ENCODE measurements around the gene SLC1A3. TPM values are rescaled to one million over a fixed set of nuclear protein-coding genes. Genes with fewer than 3 reads are reported as not detected.

The SLC1A3 gene
- total and polyA plus RNA-seq, 2 of the 4 experiments (the other 2 are of a cell fraction) = 0.27 to 1.3 TPM

DNA sequence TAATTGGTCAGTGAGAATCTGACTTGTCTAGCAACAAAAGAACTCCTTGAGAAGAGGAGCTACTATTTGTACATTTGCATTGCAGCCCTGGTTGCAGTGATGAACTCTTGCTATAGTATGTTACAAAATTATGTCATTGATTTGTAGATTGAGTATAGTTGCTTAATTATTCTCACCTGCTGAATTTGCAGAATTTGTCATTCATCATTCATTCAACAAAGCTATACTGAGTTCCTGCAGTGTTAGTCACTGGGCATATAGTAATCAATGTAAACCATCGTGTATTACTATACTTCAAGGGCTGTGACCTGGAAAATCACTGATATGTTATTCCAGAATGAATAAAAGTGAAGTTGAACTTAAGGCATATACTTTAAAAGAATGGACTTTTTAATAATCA, 50.1 kb downstream of the SLC1A3 start:
- Histone ChIP-seq H3K4me1 (ENCODE audit: control insufficient read depth, insufficient read depth, low read length) (peaks cover 5% of the 10 kb centered on the region), H3K9me3 (ENCODE audit: control insufficient read depth, insufficient read depth, low read length) (no peaks in the 10 kb centered on the region), H3K79me1 (ENCODE audit: low read depth in 1 of 2, low read length in 2 of 2) (no peaks in the 10 kb centered on the region), H4K20me1 (ENCODE audit: insufficient read depth, low read length) (no peaks in the 10 kb centered on the region), H3K4ac (ENCODE audit: low read depth, low read length) (no peak overlapping the region), H3K23ac (ENCODE audit: low read depth, low read length) (no peak overlapping the region), H3K4me2 (ENCODE audit: low read depth, low read length) (no peak overlapping the region), H3K14ac (replicated peaks; ENCODE audit: low read depth, low read length) (no peak overlapping the region), H3K9me1 (ENCODE audit: insufficient read depth, low read length) (peaks cover 17% of the 10 kb centered on the region; the same call in 1 of the 2 replicates), H2AFZ (replicated peaks; ENCODE audit: low read length, poor library complexity) (no peak overlapping the region), H3K9ac (ENCODE audit: low read depth, low read length) (no peak overlapping the region), H2BK20ac (ENCODE audit: low read depth, low read length) (no peak overlapping the region), H4K91ac (ENCODE audit: insufficient read depth, low read depth, low read length) (no peak overlapping the region), H2BK120ac (ENCODE audit: low read depth, low read length) (no peak overlapping the region), H2BK15ac (ENCODE audit: low read depth, low read length) (no peak overlapping the region), H3K36me3 (ENCODE audit: control insufficient read depth, insufficient read depth, low read length) (no peaks in the 10 kb centered on the region), H2BK5ac (ENCODE audit: low read depth, low read length, poor library complexity, severe bottlenecking) (no peak overlapping the region), H3K27ac (ENCODE audit: insufficient read depth, low read length) (no peak overlapping the region), H4K5ac (ENCODE audit: low read depth, low read length) (no peak overlapping the region), H3K27me3 (ENCODE audit: control insufficient read depth, insufficient read depth, low read length) (peaks cover 3% of the 10 kb centered on the region), H2AK5ac (ENCODE audit: low read depth, low read length) (no peak overlapping the region), H3K4me3 (ENCODE audit: insufficient read depth, low read depth, low read length) (no peak overlapping the region), H3K18ac (ENCODE audit: low read depth, low read length) (no peak overlapping the region), H2AK9ac (replicated peaks; ENCODE audit: low read depth, low read length, poor library complexity) (no peak overlapping the region), H4K8ac (ENCODE audit: low read depth in 2 of 2, low read length in 2 of 2) (no peak overlapping the region), H3K56ac (ENCODE audit: extremely low read depth, insufficient read depth, low read length) (no peak overlapping the region)
- BruUV-seq (replicated peaks) = no TSS peak
- no peak for TF ChIP-seq SMC3 (IDR thresholded peaks at IDR 0.05; ENCODE audit: low read depth, low read length)
- no peak for TF ChIP-seq MXI1 (IDR thresholded peaks at IDR 0.05; ENCODE audit: borderline replicate concordance, low read depth, low read length)
- TF ChIP-seq, protein P1, sequence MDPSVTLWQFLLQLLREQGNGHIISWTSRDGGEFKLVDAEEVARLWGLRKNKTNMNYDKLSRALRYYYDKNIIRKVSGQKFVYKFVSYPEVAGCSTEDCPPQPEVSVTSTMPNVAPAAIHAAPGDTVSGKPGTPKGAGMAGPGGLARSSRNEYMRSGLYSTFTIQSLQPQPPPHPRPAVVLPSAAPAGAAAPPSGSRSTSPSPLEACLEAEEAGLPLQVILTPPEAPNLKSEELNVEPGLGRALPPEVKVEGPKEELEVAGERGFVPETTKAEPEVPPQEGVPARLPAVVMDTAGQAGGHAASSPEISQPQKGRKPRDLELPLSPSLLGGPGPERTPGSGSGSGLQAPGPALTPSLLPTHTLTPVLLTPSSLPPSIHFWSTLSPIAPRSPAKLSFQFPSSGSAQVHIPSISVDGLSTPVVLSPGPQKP (IDR thresholded peaks at IDR 0.05; ENCODE audit: borderline replicate concordance, low read depth, low read length) = no peak
- TF ChIP-seq RFX5 (IDR thresholded peaks at IDR 0.05; ENCODE audit: low read depth, low read length) = no peak
- no peak for TF ChIP-seq CEBPB (IDR thresholded peaks at IDR 0.05; ENCODE audit: low read depth, low read length)
- TF ChIP-seq BHLHE40 (IDR thresholded peaks at IDR 0.05; ENCODE audit: low read depth, low read length) = no peak
- TF ChIP-seq, protein P2, sequence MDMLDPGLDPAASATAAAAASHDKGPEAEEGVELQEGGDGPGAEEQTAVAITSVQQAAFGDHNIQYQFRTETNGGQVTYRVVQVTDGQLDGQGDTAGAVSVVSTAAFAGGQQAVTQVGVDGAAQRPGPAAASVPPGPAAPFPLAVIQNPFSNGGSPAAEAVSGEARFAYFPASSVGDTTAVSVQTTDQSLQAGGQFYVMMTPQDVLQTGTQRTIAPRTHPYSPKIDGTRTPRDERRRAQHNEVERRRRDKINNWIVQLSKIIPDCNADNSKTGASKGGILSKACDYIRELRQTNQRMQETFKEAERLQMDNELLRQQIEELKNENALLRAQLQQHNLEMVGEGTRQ (IDR thresholded peaks at IDR 0.05; ENCODE audit: low read depth, low read length) = no peak
- TF ChIP-seq CHD1 (IDR thresholded peaks at IDR 0.05; ENCODE audit: low read depth, low read length) = no peak
- no peak for DNase-seq
- ATAC-seq (ENCODE audit: low read depth) = no peak
- dilution Hi-C loops (cut with HindIII; ENCODE audit: low sequenced_read_pairs, unreplicated experiment) (no loop called here), intact Hi-C loops (cut with micrococcal nuclease) (loop anchor here (2.0 kb wide), 1 partner anchor 50 kb away; the partner anchor contains the start of gene SLC1A3), in situ Hi-C loops (cut with MboI; ENCODE audit: low sequenced_read_pairs) (no loop called here)
- ChIA-PET CTCF (interaction anchor here (1.0 kb wide), 1 partner anchor 188 kb away, joined by 3 read pairs; no protein-coding TSS in a partner anchor), POLR2A (ENCODE audit: unreplicated experiment) (no interaction called here)
- WGBS, 2 experiments (ENCODE audit: extremely low coverage in 2 of 2, insufficient read length in 1 of 2) = no CpG with 5 or more reads among the region's 1 CpG
